Colonic mucosa (tissue), 4 donors: ENCODE measurements around the gene YRDC. TPM values are rescaled to one million over a fixed set of nuclear protein-coding genes. Genes with fewer than 3 reads are reported as not detected.
A peak's percentile ranks its signal among the peaks of the same experiment; 100 is the strongest.

Experiments used
- DNase-seq: peaks from one replicate; pipeline ENCODE4 v3.0.0-alpha.2; 2020
- H3K27ac ChIP-seq: fragments of 200-600 bp; one replicate; pipeline ENCODE4 v1.8.0; 2021
- H3K27me3 ChIP-seq: fragments of 200-600 bp; one replicate; pipeline ENCODE4 v1.8.0; 2021
- H3K36me3 ChIP-seq: fragments of 200-600 bp; one replicate; pipeline ENCODE4 v1.8.0; 2021
- H3K4me1 ChIP-seq: fragments of 200-600 bp; one replicate; pipeline ENCODE4 v1.8.0; 2021; ENCODE audit warnings: mild to moderate bottlenecking
- H3K4me3 ChIP-seq: fragments of 200-600 bp; one replicate; pipeline ENCODE4 v1.8.0; 2021
- H3K9ac ChIP-seq, 2 donors: one replicate each; pipeline ENCODE4 v1.7.0; 2013; ENCODE audit warnings: control low read depth in 2 of 2, low read depth in 2 of 2, low read length in 2 of 2
- H3K9me3 ChIP-seq: fragments of 200-600 bp; one replicate; pipeline ENCODE4 v1.8.0; 2021
- CTCF ChIP-seq: fragments of 200-600 bp; IDR thresholded peaks from one replicate; pipeline ENCODE4 v1.8.0; 2022; ENCODE audit warnings: antibody characterized with exemption, mild to moderate bottlenecking
- intact Hi-C: fragments of 100-400 bp; cut with DNase I; formaldehyde crosslinking; loops from one replicate; pipeline ENCODE4 v1.14.1; 2022
- total RNA-seq, 2 donors: library from RNA; stranded (reverse); fragmentation: NEBNext Ultra II Directional in 1 of 2; extraction: Animal tissue kit (Norgen Biotek cat#: 25700) in 1 of 2; gene quantifications; one replicate each; pipeline ENCODE4 v1.2.1, GENCODE V29; 2021
- donor health status: healthy.
- donor health status: DM: no; HTN: no; CAD: no.
- donor health status: DM: no; HTN: no; CAD: no.

The YRDC gene
- total RNA-seq, 2 donors from 2014 or later: 14.4 to 16.3 TPM

DNA sequence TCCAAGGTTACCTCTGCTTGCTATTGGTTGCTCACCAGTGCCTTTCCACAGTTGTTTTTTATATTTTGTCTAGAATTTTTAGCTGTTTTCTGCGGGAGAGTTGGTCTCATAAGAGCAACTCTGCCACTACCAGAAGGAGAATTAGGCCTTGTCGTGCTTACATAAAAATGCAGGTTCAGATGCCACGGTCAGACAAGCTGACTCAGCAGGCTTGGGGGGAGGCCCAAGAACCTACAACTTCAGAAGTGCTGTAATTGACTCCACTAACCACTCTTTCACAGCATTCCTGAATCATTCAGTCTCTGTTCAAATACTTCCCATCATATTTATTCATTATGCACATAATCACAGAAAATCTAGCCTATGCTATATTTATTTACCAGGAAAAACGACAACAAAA is 23.1 kb upstream of the YRDC start:
- Histone ChIP-seq H3K9ac (no peak overlapping the region), H3K36me3 (peaks cover 12% of the 10 kb centered on the region), H3K4me1 (no peaks in the 10 kb centered on the region), H3K9me3 (no peaks in the 10 kb centered on the region), H3K27me3 (no peaks in the 10 kb centered on the region), H3K4me3 (no peak overlapping the region), H3K27ac (no peak overlapping the region)
- DNase-seq: no peak
- intact Hi-C loops: no loop called here
- TF ChIP-seq CTCF: no peak

GRCh38 chr1:37828410-37829074 is 20.5 kb upstream of the YRDC start:
- no peak overlapping the region for H3K9ac ChIP-seq
- H3K4me1 ChIP-seq: no peaks in the 10 kb centered on the region
- no peak for TF ChIP-seq CTCF
- no peak overlapping the region for H3K4me3 ChIP-seq
- DNase-seq: peak; percentile 38
- intact Hi-C loops: no loop called here
- no peaks in the 10 kb centered on the region for H3K27me3 ChIP-seq
- peak overlapping the region; percentile 54 for H3K27ac ChIP-seq
- H3K36me3 ChIP-seq: no peaks in the 10 kb centered on the region
- no peaks in the 10 kb centered on the region for H3K9me3 ChIP-seq

- H3K27me3 ChIP-seq: no peaks in the 10 kb centered on the region
- H3K9ac ChIP-seq: no peak overlapping the region
- H3K27ac ChIP-seq: no peak overlapping the region
- intact Hi-C loops: no loop called here
- no peak for DNase-seq
- H3K4me3 ChIP-seq: no peak overlapping the region
- H3K4me1 ChIP-seq: no peaks in the 10 kb centered on the region
- H3K36me3 ChIP-seq: peaks cover 13% of the 10 kb centered on the region
- no peak for TF ChIP-seq CTCF
- H3K9me3 ChIP-seq: no peaks in the 10 kb centered on the region
Measured at GRCh38 chr1:37825506-37825905, 17.5 kb upstream of the YRDC start.

DNA sequence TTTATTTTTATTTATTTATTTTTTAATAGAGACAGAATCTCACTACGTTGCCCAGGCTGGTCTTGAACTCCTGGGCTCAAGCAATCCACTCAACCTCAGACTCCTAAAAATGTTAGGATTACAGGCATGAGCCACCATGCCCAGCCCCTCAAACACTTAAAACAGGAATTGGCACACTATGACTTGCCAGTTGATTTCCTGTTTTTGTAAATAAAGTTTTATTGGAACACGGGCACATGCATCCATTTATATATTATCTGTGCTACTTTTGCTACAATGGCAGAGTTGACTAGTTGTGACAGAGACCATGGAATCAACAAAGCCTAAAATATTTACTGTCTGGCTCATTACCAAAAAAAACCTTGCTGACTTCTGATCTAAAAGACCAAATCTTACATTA is 16.0 kb upstream of the YRDC start:
- no peak overlapping the region for H3K4me3 ChIP-seq
- no peaks in the 10 kb centered on the region for H3K4me1 ChIP-seq
- no peak overlapping the region for H3K27ac ChIP-seq
- H3K9ac ChIP-seq: no peak overlapping the region
- H3K27me3 ChIP-seq: no peaks in the 10 kb centered on the region
- no peak for TF ChIP-seq CTCF
- H3K9me3 ChIP-seq: no peaks in the 10 kb centered on the region
- H3K36me3 ChIP-seq: peaks cover 15% of the 10 kb centered on the region
- no peak for DNase-seq
- intact Hi-C loops: no loop called here

DNA sequence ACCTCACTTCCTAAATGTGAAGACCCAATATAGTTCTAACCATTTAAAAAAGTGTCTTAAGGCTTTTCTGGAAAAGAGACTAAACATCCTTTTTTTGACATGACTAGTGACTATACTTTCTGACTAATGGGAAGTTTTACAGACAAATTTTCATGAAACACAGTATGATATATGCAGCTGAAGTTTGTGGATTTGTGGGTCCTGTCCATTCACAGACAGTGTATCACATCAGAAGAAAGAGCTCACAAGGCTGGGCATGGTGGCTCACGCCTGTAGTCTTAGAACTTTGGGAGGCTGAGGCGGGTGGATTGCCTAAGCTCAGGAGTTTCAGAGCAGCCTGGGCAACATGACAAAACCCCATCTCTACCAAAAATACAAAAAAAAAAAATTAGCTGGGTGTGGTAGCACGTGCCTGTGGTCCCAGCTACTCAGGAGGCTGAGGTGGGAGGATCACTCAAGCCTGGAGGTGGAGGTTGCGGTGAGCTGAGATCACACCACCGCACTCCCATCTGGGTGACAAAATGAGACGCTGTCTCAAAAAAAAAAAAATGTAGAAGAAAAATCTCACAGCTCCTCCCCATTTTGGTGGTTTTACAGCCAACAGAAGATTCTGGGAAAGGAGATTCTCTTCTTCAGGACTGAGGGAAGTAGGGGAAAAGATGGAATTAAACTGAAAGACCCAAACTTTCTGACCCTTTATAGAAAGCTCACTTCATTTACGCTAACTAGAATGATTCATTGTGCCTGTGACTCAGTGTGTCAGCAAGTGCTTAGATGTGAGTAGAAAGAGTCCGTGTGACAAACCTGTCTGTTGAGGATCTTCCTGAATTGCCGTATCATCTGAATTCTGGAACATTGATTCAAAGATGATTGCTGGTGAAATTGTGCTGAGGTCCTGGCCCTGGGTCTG is 15.2 kb upstream of the YRDC start:
- Histone ChIP-seq H3K9ac (no peak overlapping the region), H3K36me3 (peaks cover 15% of the 10 kb centered on the region), H3K27me3 (no peaks in the 10 kb centered on the region), H3K27ac (no peak overlapping the region), H3K4me1 (no peaks in the 10 kb centered on the region), H3K4me3 (no peak overlapping the region), H3K9me3 (no peaks in the 10 kb centered on the region)
- no peak for DNase-seq
- intact Hi-C loops: no loop called here
- TF ChIP-seq CTCF: no peak
